NCI-H2196 (cell line): ENCODE results near the gene A3GALT2.

ENCODE experiments used
- DNase-seq: peaks from one replicate; lab custom pipeline; 2025; ENCODE audit not compliant: unreplicated experiment; lab: John Stamatoyannopoulos, UW

A3GALT2 gene

GRCh38 chr1:33350611-33351280 is 29.8 kb upstream of the A3GALT2 start:
- no peak for DNase-seq

- DNase-seq = peak; percentile 90
Measured at GRCh38 chr1:33349778-33350610, 29.1 kb upstream of the A3GALT2 start.

GRCh38 chr1:33349081-33349759 is 28.3 kb upstream of the A3GALT2 start:
- no peak for DNase-seq

- no peak for DNase-seq
Measured at GRCh38 chr1:33348676-33349080, 27.8 kb upstream of the A3GALT2 start.

GRCh38 chr1:33348194-33348593 is 27.3 kb upstream of the A3GALT2 start:
- no peak for DNase-seq

GRCh38 chr1:33347650-33347992 is 26.7 kb upstream of the A3GALT2 start:
- DNase-seq = no peak

GRCh38 chr1:33346927-33347649 is 26.2 kb upstream of the A3GALT2 start:
- DNase-seq = peak; percentile 24

GRCh38 chr1:33346533-33346926 is 25.6 kb upstream of the A3GALT2 start:
- no peak for DNase-seq

GRCh38 chr1:33344896-33345560 is 24.1 kb upstream of the A3GALT2 start:
- no peak for DNase-seq

- DNase-seq = no peak
Measured at GRCh38 chr1:33343539-33343938, 22.6 kb upstream of the A3GALT2 start.

GRCh38 chr1:33342041-33342723 is 21.3 kb upstream of the A3GALT2 start:
- DNase-seq = peak; percentile 94

- no peak for DNase-seq
Measured at GRCh38 chr1:33341190-33341589, 20.3 kb upstream of the A3GALT2 start.

- no peak for DNase-seq
Measured at GRCh38 chr1:33339413-33339812, 18.5 kb upstream of the A3GALT2 start.

- DNase-seq = no peak
Measured at GRCh38 chr1:33338440-33339211, 17.7 kb upstream of the A3GALT2 start.

GRCh38 chr1:33338048-33338439 is 17.1 kb upstream of the A3GALT2 start:
- DNase-seq = no peak

- DNase-seq = no peak
Measured at GRCh38 chr1:33337441-33337840, 16.5 kb upstream of the A3GALT2 start.

- no peak for DNase-seq
Measured at GRCh38 chr1:33336580-33336979, 15.7 kb upstream of the A3GALT2 start.

GRCh38 chr1:33335020-33335419 is 14.1 kb upstream of the A3GALT2 start:
- no peak for DNase-seq

- no peak for DNase-seq
Measured at GRCh38 chr1:33334081-33334552, 13.2 kb upstream of the A3GALT2 start.
